Stimulated activated CD8-positive, alpha-beta memory T cell treated with anti-CD3 and anti-CD28 coated beads, Interleukin-12 subunit alpha, Interleukin-12 subunit beta, amount 100 ng/mL, for 1 hour (primary cell): Measurements from ENCODE around the gene SALL2.
A peak's percentile ranks its signal among the peaks of the same experiment; 100 is the strongest.
"Not testable (repeated sequence)": the region's sequence is repeated elsewhere in the genome, so short reads cannot be mapped to it uniquely, and the experiment has no call there.

Source experiments
- DNase-seq: peaks from one replicate; pipeline ENCODE4 v3.0.0-alpha.2; 2020; ENCODE audit warnings: low read depth

Gene SALL2

DNA sequence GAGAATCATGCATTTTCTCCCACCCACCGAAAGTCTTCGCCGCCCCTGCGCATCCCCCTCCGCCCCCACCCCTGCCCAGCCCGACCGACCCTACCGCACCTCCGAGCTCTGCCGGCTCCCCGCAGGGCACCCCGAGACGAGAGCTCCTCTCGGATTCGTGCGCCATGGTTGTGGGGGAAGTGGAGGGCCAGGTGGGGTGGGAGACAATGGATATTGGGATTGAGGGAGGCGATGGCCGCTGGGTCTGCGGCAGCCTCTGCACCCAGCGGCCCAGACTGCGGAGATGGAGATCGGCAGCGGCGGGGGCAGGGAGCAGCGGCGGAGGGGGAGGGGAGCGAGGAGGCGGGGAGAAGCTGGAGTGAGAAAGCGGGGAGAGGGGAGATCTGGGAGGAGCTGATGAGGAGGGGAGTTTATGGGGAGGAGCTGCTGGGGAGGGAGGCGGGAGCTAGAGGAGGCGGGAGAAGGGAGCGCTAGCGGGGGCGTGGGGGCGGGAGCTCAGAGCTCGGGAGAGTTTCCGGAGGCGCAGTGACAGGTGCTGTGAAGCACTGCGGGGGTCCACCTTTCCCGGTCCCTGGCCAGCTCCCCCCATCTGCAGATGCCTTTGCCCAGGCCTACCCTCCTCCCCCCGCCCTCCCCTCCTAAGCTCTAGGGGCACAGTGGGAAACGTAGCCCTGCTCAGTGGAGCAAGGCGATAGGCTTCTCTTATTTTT, at the start of gene SALL2:
TSS of gene SALL2 (minus strand) at position 385 of the 710 bp plus-strand sequence. CDS start at position 166, 219 bp downstream.
- DNase-seq = peak; percentile 41

DNA sequence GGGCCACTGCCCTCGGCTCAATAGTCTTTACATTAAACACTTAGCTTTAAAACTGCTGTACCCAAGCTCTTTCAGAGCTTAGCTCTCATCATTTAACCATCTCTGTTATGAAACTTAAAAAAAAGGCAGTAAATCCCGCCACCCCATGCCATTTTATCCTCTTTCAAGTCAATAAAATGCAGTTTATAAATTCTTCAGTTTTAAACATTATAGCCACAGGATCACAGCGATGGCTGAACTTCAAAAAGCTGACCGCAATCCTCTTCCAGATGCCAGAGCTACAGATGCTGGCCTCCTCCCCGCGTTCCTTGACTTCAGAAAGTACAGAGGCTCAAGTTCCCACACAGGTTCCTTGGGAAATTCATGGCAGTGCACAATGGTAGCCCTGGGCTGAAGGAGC, 49.5 kb upstream of the SALL2 start:
- DNase-seq = no peak

DNA sequence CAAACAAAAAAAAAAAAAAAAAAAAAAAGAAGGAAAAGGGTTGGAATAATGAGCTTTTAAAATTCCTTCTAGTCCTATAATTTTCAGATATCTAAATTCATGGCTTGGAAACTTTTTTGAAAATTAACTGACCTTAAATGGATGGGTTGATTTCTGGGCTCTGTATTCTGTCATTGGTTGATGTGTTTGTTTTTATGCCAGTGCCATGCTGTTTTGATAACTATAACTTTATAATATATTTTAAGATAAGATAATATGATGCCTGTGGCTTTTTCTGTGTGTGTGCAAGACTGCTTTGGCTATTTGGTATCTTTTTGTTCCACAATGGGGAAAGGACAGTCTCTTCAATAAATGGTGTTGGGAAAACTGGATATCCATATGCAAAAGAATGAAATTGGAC, 46.5 kb upstream of the SALL2 start:
- DNase-seq = no peak

DNA sequence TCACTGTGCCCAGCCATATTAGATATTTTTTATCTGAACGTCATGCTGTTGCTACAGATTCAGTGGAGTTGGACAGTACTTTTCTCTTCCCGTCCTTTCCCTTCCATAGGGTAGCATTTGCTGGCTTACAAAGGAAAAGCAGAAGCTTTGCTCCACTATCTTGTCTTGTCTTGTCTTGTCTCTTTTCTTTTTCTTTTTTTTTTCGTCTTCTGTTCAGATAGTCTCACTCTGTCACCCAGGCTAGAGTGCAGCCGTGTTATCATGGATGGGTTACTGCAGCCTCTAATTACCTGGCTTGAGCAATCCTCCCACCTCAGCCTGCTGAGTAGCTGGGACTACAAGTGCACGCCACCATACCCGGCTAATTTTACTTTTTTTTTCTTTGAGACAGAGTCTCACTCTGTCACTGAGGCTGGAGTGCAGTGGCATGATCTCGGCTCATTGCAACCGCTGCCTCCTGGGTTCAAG, 32.6 kb upstream of the SALL2 start:
- DNase-seq = no peak

DNA sequence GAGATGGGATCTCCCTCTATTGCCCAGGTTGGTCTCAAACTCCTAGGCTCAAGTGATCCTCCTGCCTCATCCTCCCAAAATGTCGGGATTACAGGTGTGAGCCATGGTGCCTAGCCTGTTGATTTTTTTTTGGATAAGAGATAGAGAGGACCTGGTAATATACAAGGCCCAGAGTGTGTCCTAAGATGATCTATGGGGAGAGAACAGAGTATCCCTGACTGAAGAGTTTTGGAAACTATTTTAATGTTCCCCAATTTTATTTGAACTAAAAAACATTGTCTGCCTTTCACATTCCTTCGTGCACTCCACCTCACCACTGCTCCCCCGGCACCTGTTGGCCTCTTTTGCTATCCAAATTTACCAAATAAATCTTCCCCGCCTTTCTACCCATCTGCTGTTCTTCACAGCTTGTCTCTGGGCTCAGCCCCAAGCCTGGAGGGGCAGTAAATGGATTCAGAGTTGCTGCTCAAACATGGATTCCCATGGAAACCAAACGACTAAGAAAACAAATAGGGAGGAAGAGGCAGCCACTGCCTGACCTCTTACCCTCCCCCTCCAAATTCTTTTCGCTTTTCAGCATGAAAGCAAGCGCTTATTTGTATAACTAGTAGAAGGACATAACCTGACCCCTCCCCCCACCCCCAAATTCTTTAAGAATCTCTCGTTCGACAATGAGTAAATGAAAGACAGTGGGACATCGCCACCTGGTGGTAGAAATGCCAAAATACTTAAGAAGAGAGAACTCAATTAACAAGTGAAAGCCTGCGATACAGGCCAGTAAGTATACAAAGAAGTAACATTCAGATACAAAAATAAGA, 31.1 kb upstream of the SALL2 start:
- DNase-seq = peak; percentile 70

DNA sequence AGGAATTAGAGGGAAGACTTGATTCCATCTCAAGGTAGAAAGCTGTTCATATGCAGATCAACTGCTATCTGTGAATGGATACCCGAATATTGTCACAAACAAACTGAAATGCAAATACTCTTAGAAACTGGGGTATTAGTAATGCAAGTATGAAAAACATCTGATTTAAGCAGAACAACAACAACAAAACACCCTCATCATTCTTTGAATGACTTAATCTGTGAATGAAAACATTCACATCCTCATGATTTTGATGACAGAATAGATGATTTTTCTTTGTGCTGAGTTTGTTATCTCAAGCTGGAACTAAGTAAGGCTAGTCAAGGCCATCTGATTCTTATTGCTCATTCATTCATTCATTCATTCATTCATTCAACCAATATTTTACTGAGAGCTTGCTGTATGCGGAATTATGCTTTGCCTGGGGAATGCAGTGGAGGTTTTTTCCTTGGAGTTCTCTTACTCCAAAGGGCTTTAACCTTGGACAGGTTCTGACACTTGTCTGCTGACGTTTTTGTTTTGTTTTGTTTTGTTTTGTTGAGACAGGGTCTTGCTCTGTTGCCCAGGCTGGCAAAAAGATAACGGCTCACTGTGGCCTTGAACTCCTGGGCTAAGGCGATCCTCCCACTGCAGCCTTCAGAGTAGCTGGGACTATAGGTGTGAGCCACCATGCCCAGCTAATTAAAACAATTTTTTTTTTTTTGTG, 30.4 kb upstream of the SALL2 start:
- no peak for DNase-seq

DNA sequence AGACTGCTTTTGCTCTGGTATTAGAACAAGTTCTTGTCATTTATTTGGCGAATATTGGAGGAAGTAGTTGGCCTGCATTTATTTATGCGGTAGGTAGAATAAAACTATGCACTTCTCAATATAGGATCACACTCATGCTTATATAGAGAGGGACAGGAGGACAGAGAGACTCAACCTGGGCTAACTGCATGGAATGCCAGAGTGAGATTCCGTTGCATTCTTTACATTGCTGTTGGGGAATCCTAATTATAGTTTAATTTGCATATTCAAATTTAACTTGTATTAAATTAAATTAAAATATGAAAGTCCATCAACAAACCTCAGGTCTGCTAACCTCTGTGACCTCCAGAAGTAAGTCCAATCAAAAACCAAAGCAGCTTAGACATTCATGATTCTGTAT, 27.1 kb upstream of the SALL2 start:
- DNase-seq = no peak

DNA sequence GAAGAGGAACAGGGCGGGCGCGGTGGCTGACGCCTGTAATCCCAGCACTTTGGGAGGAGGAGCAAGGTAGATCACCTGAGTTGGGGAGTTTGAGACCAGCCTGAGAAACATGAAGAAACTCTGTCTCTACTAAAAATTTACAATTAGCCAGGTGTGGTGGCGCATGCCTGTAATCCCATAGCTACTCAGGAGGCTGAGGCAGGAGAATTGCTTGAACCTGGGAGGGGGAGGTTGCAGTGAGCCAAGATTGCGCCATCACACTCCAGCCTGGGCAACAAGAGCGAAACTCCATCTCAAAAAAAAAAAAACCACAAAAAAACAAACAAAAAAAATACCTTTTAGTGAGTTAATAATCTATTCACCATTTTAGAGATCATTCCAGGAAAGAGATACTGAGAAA, 18.4 kb upstream of the SALL2 start:
- not testable (repeated sequence) for DNase-seq

DNA sequence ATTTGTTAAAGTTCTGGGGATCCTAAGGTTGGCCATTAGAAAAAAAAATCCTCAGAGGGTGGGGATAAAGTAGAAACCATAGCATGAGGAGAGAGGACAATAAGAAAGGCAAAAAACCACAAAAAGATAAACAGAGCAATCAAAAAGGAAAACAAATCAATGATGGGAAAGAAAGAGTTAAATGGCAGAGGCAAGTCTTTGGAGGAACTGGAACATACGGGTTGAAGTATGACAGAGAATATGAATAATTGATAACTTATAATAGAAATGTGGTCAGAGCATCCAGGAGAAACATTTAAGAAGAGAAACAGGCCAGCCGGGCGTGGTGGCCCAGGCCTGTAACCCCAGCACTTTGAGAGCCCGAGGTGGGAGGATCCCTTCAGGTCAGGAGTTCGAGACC, 17.8 kb upstream of the SALL2 start:
- DNase-seq = no peak

DNA sequence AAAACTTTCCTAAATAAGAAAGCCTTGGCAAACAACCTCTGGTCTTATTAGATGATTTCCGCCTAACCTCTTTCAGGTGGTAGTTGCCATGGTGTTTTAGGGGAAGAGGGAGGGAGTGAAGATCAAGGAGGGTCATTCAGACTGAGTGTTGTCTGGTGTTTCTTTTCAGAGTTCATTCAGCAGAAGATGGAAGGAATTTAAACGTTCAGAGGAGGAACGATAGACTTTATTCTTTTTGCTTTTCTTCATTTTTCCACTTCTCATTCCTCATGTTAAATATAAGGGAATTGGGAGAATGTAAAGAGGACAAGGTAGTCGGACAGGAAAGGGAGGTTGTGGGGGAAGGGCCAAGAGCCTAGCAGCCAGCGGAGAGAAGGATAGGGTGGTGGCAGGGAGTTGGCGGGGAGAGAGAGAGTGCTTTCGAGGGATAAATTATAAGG, 17.4 kb upstream of the SALL2 start:
- DNase-seq = no peak

DNA sequence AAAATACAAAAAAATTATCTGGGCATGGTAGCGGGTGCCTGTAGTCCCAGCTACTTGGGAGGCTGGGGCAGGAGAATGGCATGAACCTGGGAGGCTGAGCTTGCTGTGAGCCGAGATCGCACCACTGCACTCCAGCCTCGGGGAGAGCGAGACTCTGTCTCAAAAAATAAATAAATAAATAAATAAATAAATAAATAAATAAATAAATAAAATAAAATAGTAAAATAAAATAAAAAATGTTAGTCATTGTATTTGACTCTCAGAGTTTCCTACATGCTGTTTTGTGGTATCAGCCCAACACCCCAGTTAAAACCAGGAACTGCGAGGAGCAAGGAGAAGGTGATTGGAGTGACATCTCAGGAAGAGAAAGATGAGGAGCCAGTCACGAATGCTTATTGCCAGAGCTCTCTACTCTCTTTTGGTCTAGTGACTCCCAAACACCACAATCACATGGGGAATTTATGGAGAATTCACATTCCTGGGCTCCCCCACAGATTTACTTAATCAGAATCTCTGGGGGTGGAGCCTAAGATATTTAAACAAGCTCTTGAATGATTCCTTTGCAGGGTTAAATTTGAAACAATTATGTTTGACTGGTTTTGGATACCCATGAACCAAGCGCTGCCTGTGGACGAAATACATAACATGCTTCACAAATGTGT, 15.4 kb upstream of the SALL2 start:
- no peak for DNase-seq

DNA sequence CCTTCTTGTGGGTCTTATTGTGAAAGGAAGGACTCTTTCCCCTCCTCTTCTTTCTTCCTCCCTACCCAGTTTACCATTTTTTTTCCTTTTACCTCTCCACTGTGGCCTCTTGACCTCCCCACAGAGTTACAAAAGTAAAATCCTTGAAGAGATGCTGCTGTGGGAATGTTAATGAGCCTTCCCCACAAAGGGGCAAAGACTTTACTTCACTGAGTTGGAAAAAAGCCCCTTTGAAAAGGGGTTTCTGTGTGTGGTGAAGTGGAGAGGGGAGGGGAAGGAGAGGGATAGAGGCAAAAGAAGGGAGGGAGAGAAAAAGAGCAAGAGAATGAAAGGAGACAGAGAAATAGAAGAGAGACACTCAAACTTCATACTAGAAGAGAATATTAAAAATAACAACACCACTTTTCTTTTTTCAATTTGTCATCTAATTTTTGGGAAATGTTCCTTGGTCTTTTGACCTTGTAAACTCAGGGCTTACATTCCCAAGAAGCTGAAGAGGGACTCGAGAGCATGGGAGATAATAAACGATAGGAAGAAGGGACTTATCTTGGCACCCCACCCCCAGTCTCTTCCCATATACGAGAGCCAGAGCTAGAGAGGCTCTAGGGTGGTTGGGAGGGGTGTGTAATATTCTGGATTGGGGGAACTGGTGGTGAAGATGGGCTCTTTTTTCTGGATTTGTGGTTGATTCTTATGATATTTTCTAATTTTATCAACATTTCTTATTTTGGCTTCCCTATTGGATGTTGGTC, 13.2 kb upstream of the SALL2 start:
- no peak for DNase-seq

DNA sequence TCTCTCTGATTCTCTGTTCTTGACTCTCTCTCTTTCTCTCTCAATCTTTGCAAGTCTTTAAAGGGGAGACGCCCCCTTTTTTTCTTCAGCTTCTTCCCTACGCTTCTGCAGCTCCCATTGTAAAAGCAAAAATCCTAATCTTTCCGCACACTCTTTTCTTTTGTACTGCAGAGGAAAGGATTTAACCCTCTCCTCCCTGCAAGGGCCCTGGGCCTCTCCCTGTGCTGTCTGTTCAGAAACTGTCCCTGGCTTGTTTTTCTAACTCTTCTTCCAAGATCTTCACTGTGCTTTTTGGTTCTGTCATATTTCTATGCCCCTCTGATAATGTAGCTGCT, 10.9 kb upstream of the SALL2 start:
- no peak for DNase-seq

DNA sequence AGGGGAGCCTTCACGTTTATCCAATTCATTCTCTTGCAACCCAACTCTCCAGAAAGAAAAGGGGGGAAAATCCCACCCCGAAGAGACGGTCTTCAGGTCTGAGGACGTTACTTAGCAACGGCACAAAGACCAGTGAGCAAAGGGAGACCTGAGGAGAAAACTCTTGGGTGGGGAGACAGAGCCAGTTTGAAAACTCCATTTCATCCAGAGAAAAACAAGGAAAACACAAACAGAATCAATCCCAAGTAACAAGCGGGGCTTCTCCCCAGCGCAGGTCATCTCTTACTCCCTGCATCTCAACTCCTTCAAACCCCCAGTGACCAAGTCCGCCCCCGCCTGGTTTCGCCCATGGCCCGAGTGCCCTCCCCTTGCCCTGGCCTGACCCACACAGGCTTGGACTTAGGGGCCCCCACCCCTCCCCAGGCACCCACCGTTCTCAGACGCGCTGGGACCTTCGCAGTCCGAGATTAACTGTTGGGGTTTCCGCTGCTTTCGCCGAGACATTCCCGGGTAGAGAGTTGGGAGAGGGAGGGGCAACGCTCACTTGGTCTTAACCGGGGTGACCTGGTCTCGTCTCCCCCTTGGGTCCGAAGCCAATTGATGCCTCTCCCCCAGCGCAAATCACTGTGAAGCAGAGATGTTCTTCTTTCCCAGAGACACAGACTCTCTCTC, 10.4 kb upstream of the SALL2 start:
- no peak for DNase-seq

DNA sequence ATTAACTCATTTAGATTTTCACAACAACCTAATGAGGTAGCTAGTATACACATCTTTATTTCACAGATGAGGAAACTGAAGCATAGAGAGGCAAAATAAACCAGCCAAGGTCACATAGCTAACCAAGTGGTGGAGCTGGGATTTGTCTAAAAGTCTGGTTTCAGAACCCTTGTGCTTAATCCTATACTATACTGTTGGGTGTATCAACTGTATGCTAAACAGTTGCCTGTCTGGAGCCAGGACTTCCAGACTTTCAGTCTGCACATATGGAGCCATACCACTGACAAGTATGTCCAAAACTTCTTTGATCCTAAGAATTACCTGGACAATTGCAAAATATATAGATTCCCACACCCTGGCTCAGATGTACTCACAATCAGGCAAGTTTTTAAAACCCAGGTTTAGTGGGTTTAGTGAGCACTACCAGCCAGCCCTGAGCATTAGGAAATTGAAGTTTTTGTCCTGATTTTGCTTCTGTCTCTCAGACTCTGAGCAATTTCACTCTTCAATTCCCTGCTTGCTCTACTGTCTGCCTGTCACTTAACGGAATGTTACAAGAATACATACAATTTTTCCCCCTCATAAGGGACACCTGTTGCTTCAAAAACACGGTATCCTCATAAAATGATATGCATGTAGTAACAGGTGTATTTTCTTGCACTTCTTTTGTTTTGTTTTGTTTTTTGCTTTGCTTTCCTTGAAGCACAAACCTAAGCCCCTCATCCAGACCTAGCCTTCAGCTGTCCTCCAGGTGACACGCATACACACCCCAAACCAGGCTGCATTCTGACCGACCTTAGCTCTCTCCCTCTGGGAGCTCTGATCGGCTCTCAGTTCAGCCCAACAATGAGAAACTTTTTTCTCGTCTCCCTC, 9.6 kb upstream of the SALL2 start:
- DNase-seq = no peak

DNA sequence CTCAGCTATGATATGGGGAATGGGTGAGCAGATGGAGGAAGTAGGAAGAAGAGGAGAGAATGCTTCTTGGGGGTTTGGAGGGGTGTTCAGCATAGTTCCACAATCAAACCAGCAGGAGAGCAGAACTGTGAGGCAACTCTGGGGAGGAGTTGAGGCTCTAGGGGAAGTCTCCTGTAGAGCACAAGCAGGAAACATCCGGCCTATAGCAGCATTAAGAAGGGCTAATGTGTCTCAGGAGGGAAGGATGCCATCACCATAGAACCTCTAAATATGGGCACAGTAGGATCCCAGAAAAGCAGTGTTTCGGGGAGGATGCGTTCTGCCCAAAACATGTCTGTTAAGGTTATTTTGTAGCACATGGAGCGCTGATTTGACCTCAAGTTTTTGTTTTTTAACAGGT, 8.4 kb upstream of the SALL2 start:
- no peak for DNase-seq

DNA sequence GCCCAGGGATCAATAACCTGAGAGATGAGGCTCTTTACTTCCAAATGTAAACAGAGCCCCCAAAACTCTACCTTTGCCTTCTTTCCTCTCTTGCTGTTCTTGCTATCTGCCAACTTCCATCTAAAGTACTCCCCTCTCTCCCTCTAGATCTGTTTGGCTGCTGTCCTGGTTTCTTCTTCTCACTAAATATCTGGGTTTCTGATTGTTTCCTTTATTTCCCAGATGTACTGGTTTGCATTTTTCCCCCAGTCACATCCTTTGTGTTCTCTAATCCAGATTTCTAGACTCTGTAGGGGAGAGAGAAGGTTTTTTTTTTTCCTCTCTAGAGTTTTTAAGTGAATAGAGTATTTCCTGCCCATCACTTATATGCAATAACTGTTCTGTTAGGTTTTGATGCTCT, 7.1 kb upstream of the SALL2 start:
- DNase-seq = no peak

DNA sequence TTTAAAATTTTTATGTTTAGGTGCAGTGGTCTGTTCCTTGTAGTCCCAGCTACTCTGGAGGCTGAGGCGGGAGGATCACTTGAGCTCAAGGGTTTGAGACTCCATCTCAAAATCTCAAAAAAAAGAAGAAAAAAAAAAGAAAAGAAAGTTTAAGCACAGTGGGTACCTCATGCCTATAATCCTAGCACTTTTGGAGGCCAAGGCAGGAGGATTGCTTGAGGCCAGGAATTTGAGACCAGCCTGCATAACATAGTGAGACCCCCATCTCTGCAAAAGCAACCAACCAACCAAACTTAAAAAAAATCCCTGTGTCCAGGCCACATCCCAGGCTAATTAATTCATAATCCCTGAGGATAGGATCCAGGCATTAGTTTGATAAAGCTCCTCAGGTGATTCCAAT, 3.4 kb upstream of the SALL2 start:
- no peak for DNase-seq

DNA sequence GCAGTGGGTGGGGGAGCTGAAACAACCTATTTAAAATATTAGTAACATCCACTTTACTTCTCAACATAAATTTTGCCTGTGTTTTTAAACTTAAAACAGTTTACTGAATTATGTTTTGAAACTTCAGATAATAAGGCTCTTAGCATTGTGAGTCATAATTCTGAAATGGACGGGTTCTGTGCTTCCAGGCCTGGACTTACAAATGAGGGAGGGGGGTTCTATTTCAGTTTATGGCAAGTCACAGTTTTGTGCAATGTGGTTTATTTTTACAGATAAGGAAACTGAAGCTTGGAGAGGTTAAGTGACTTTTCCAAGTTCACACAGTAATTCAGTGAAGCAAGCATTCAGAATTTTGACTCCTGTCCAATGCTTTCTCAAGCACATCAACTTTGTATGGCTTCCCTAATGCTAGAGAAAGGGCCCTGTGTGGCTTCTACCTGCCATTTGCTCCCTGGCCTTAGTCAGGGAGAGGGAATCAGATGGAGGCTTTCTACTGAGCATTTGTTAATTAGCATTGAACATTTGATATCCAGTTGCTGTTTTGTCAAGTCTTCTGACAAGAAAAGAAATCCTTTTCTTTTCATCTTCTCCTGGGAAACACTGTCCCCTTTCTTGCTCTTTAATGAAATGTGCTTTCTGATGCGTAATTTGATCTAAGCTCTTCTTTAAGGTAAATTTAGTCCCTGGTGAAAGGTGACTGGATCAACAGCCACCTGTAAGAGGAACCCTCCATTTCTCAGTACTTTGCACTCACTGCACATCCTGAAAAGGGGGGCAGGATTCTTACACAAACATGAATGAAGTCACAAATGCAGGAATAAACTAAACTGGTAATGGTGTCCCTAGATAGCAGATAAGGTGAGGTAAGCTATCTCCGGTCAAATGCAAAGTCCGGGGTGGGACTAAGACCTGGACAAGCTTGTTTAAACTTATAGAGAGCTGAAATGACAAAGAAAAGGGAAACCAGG, 2.5 kb upstream of the SALL2 start:
- DNase-seq = no peak
